ENCODE results near the gene GLA. TPM values are rescaled to one million over a fixed set of nuclear protein-coding genes. Genes with fewer than 3 reads are reported as not detected.

The GLA gene
- total and polyA plus RNA-seq, 2 of the 13 experiments (the other 11 are each of a cell fraction or from before 2014, with no cell fraction given) = 31.4 to 59.3 TPM

GRCh38 chrX:101416691-101417090 is 9.0 kb upstream of the GLA start:
- no peak overlapping the region for H3K9ac ChIP-seq (ENCODE audit: insufficient read depth, low read depth, low read length)
- 84% methylated on average over 7 of the region's 7 CpGs for WGBS (ENCODE audit: low lambda C conversion rate)
- no peak overlapping the region for H3K27ac ChIP-seq (ENCODE audit: extremely low read length, insufficient read depth, low read length)
- FAIRE-seq (no peak), ATAC-seq (no peak), DNase-seq (ENCODE audit: low spot score) (no peak)
- ChIA-PET CTCF (ENCODE audit: low intra/inter-chr PET ratio, low total read pairs) (no interaction called here), POLR2A (no interaction called here)
- peaks cover 7% of the 10 kb centered on the region for H3K79me2 ChIP-seq (ENCODE audit: insufficient read depth, low read length)
- H3K4me2 ChIP-seq (ENCODE audit: low read depth, low read length) = no peak overlapping the region
- TF ChIP-seq AHR (CRISPR knock-in tag; IDR thresholded peaks at IDR 0.05) (no peak), THAP8 (CRISPR knock-in tag; IDR thresholded peaks at IDR 0.05; ENCODE audit: borderline replicate concordance) (no peak), JUN (CRISPR knock-in tag; IDR thresholded peaks at IDR 0.05) (no peak), ZNF230 (CRISPR knock-in tag; IDR thresholded peaks at IDR 0.05) (no peak), ZNF331 (CRISPR knock-in tag; IDR thresholded peaks at IDR 0.05) (no peak), SRSF4 (IDR thresholded peaks at IDR 0.05; ENCODE audit: low read depth, low read length, poor library complexity, severe bottlenecking) (no peak), MEF2D (CRISPR knock-in tag; IDR thresholded peaks at IDR 0.05) (no peak), RXRB (CRISPR knock-in tag; IDR thresholded peaks at IDR 0.05; ENCODE audit: borderline replicate concordance) (no peak), HNRNPUL1 (IDR thresholded peaks at IDR 0.05; ENCODE audit: low read depth, low read length) (no peak), ZSCAN22 (CRISPR knock-in tag; IDR thresholded peaks at IDR 0.05) (no peak), ZNF121 (CRISPR knock-in tag; IDR thresholded peaks at IDR 0.05) (no peak), FLYWCH1 (CRISPR knock-in tag; IDR thresholded peaks at IDR 0.05) (no peak), ZNF546 (CRISPR knock-in tag; conservative IDR thresholded peaks at IDR 0.05) (no peak), JUND (CRISPR knock-in tag; IDR thresholded peaks at IDR 0.05) (no peak)
- TF ChIP-seq, protein P1, sequence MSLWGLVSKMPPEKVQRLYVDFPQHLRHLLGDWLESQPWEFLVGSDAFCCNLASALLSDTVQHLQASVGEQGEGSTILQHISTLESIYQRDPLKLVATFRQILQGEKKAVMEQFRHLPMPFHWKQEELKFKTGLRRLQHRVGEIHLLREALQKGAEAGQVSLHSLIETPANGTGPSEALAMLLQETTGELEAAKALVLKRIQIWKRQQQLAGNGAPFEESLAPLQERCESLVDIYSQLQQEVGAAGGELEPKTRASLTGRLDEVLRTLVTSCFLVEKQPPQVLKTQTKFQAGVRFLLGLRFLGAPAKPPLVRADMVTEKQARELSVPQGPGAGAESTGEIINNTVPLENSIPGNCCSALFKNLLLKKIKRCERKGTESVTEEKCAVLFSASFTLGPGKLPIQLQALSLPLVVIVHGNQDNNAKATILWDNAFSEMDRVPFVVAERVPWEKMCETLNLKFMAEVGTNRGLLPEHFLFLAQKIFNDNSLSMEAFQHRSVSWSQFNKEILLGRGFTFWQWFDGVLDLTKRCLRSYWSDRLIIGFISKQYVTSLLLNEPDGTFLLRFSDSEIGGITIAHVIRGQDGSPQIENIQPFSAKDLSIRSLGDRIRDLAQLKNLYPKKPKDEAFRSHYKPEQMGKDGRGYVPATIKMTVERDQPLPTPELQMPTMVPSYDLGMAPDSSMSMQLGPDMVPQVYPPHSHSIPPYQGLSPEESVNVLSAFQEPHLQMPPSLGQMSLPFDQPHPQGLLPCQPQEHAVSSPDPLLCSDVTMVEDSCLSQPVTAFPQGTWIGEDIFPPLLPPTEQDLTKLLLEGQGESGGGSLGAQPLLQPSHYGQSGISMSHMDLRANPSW (CRISPR knock-in tag; IDR thresholded peaks at IDR 0.05; ENCODE audit: borderline replicate concordance) = no peak
- H3K27me3 ChIP-seq (ENCODE audit: control insufficient read depth in 1 of 2, insufficient read depth in 2 of 2, low read length in 2 of 2) = no peaks in the 10 kb centered on the region; a peak in 1 of 5 replicates
- no peaks in the 10 kb centered on the region for H3K9me3 ChIP-seq (ENCODE audit: low read length)
- no TSS peak for BruUV-seq (replicated peaks)
- H4K20me1 ChIP-seq (ENCODE audit: insufficient read depth, low read length) = no peaks in the 10 kb centered on the region
- intact Hi-C loops (cut with micrococcal nuclease; ENCODE audit: unreplicated experiment) (no loop called here), in situ Hi-C loops (cut with HindIII; ENCODE audit: extremely low pct_ligation_motif_present, low pct_unique_long_range_greater_than_20kb) (no loop called here)
- H3K4me3 ChIP-seq (replicated peaks in 1 of 3; ENCODE audit: insufficient read depth in 1 of 3, low read depth in 2 of 3, low read length in 3 of 3) = no peak overlapping the region
- H3K36me3 ChIP-seq (replicated peaks in 1 of 2; ENCODE audit: control insufficient read depth in 1 of 2, insufficient read depth in 2 of 2, low read length in 2 of 2) = peaks cover 0 to 13% of the 10 kb centered on the region in 2 experiments; a peak in 3 of 5 replicates
- no peak overlapping the region for H2AFZ ChIP-seq (ENCODE audit: low read length)
- no peaks in the 10 kb centered on the region for H3K4me1 ChIP-seq (ENCODE audit: insufficient read depth, low read length)

All from HepG2 (cell line).